Tibial nerve (tissue), 4 donors: ENCODE measurements around the gene BCAS3. TPM values are rescaled to one million over a fixed set of nuclear protein-coding genes. Genes with fewer than 3 reads are reported as not detected.
A peak's percentile ranks its signal among the peaks of the same experiment; 100 is the strongest.
"Not testable (repeated sequence)": the region's sequence is repeated elsewhere in the genome, so short reads cannot be mapped to it uniquely, and the experiment has no call there.

Source experiments
- DNase-seq, 2 donors: peaks; one replicate each; pipeline ENCODE4 v3.0.0-alpha.2; 2019; ENCODE audit warnings: low spot score in 2 of 2
- H3K27ac ChIP-seq, 4 donors: fragments of 200-600 bp; sonication (generic) in 3 of 4; one replicate each; pipeline ENCODE4 v1.5.1; 2017 to 2019; ENCODE audit warnings: mild to moderate bottlenecking in 1 of 4
- H3K27me3 ChIP-seq, 2 donors: fragments of 200-600 bp; sonication (generic) in 1 of 2; one replicate each; pipeline versions ENCODE4 v1.5.1 to v1.6.0; 2017 to 2019
- H3K36me3 ChIP-seq, 3 donors: fragments of 200-600 bp; sonication (generic); one replicate each; pipeline ENCODE4 v1.5.1; 2018 to 2019
- H3K4me1 ChIP-seq, 4 donors: fragments of 200-600 bp; sonication (generic) in 3 of 4; one replicate each; pipeline ENCODE4 v1.5.1; 2017 to 2019
- H3K4me3 ChIP-seq, 4 donors: fragments of 200-600 bp; sonication (generic) in 3 of 4; one replicate each; pipeline ENCODE4 v1.5.1; 2017 to 2019; ENCODE audit warnings: mild to moderate bottlenecking in 1 of 4, moderate library complexity in 1 of 4
- H3K9me3 ChIP-seq, 4 donors: fragments of 200-600 bp; sonication (generic) in 3 of 4; one replicate each; pipeline ENCODE4 v1.5.1; 2017 to 2019
- EP300 ChIP-seq, 2 donors: sonication (generic); formaldehyde crosslinking; IDR thresholded peaks; one replicate each; pipeline ENCODE4 v1.6.1; 2017; ENCODE audit warnings: antibody characterized with exemption in 2 of 2, mild to moderate bottlenecking in 1 of 2
- POLR2A ChIP-seq, 2 donors: fragments of 450-650 bp; IDR thresholded peaks; one replicate each; pipeline ENCODE4 v1.6.1; 2017; ENCODE audit warnings: antibody characterized with exemption in 2 of 2, mild to moderate bottlenecking in 2 of 2, moderate library complexity in 2 of 2
- WGBS, 2 donors: methylation state at CpG; one replicate each; pipeline ENCODE4 v1.1.5; 2018; 5-methylcytosine and 5-hydroxymethylcytosine counted together
- total RNA-seq, 4 donors: library from RNA; depleted of rRNA; stranded (reverse); fragments of >200 nt; gene quantifications; one replicate each; pipeline ENCODE4 v1.1.0, GENCODE V29; 2016
- TF ChIP-seq, protein P1 (sequence below), 5 experiments: fragments of 200-600 bp in 3 of 5; fragments of 450-650 bp in 2 of 5; sonication (generic) in 3 of 5; IDR thresholded peaks; one replicate each; pipeline ENCODE4 v1.5.1; 2016 to 2019; ENCODE audit warnings: antibody characterized with exemption in 5 of 5, mild to moderate bottlenecking in 3 of 5, moderate library complexity in 2 of 5

Gene BCAS3
- total RNA-seq, 4 donors from 2014 or later: 26.4 to 48.1 (median 44.8) TPM

DNA sequence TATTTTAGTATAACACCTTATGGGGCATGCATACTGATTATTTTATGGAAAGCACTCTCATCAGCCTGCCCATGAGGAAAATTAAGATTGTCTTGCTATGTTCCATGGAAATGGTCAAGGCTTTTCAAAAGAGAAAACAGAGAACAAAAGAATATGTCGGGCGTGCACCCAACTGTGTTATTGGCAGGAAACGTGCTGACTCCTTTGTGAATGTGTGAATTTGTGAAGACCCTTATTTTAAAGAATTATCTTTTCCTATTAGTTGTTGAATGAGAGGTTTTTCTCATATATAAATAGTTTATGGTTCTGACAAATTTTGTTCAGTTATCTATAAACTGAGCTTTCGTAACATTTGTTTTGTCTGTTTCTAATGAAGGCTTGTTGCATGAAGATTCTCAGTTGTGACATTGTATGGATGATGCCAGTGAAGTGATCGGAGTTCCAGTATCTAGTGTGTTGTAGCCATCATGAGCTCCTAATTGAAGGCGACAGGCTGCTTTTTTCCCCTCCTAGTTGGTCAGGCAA, 180.0 kb downstream of the BCAS3 start:
- Histone ChIP-seq H3K4me3 (no peak overlapping the region), H3K27ac (no peak overlapping the region), H3K27me3 (no peaks in the 10 kb centered on the region), H3K9me3 (peaks cover 0 to 4% (median 0%) of the 10 kb centered on the region in 4 donors), H3K4me1 (peaks cover 0 to 6% (median 0%) of the 10 kb centered on the region in 4 donors), H3K36me3 (no peaks in the 10 kb centered on the region)
- TF ChIP-seq EP300 (IDR thresholded peaks at IDR 0.05) (no peak), POLR2A (IDR thresholded peaks at IDR 0.05) (no peak)
- TF ChIP-seq, protein P1, sequence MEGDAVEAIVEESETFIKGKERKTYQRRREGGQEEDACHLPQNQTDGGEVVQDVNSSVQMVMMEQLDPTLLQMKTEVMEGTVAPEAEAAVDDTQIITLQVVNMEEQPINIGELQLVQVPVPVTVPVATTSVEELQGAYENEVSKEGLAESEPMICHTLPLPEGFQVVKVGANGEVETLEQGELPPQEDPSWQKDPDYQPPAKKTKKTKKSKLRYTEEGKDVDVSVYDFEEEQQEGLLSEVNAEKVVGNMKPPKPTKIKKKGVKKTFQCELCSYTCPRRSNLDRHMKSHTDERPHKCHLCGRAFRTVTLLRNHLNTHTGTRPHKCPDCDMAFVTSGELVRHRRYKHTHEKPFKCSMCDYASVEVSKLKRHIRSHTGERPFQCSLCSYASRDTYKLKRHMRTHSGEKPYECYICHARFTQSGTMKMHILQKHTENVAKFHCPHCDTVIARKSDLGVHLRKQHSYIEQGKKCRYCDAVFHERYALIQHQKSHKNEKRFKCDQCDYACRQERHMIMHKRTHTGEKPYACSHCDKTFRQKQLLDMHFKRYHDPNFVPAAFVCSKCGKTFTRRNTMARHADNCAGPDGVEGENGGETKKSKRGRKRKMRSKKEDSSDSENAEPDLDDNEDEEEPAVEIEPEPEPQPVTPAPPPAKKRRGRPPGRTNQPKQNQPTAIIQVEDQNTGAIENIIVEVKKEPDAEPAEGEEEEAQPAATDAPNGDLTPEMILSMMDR (IDR thresholded peaks at IDR 0.05): no peak
- WGBS, 2 donors: 54 to 59% methylated on average over 6 of the region's 6 CpGs
- no peak for DNase-seq

DNA sequence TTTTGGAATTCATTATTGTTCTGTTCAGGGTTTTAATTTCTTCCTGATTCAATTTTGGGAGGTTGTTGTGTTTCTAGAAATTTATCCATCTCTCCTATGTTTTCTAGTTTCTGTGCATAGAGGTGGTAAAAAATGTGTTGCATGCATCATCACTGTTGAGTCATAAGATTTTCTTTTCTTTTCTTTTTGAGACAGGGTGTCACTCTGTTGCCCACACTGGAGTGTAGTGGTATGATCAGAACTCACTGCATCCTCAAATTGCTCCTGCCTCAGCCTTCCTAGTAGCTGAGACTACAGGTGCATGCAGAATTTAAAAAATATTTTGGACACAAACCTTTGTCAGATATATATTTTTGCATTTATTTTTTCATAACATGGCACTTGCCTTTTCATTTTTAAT, 184.8 kb downstream of the BCAS3 start:
- DNase-seq: no peak
- peaks cover 0 to under 1% (median 0%) of the 10 kb centered on the region in 4 donors for H3K4me1 ChIP-seq
- no peak overlapping the region for H3K4me3 ChIP-seq
- H3K27me3 ChIP-seq: no peaks in the 10 kb centered on the region
- H3K36me3 ChIP-seq: no peaks in the 10 kb centered on the region
- TF ChIP-seq POLR2A (IDR thresholded peaks at IDR 0.05) (no peak), EP300 (IDR thresholded peaks at IDR 0.05) (no peak)
- TF ChIP-seq, protein P1 (IDR thresholded peaks at IDR 0.05): no peak
- no peak overlapping the region for H3K27ac ChIP-seq
- peaks cover 0 to 4% (median 0%) of the 10 kb centered on the region in 4 donors for H3K9me3 ChIP-seq

DNA sequence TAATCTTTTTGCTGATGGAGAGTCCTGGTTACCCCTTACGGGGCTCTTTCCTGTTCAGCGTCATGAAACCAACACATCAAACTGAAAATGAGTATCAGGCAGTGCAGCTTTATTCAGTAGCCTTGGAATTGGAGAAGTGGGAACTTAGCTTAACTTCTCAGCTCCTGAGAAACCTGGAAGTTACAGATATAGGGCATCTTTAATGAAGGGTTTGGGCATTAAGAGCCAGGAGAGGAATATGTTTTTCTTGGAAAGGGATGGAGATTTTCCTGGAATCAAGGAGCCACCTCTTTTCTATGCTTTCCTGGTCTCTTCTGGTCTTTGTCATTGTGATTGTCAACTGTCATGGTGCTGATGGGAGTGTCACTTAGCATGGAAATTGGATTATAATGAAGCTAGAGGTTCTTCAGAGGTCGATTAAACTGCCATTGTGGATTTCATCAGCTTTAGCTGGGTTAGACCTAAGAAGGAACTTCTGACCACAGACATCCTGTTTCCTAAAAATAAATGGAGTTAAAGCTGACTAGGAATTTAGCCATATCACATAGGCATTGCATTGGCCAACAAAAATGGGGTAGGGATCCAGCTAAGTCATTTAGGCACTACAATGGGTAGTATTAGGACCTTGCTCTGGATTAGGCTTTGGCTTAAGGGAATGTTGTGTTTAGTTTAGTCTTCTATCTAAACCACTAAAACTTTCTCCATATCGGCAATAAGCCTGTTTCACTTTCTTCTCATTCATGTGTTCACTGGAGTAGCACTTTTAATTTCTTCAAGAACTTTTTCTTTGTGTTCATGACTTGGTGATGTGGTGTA, 186.4 kb downstream of the BCAS3 start:
- Histone ChIP-seq H3K27ac (no peak overlapping the region), H3K4me3 (no peak overlapping the region), H3K36me3 (no peaks in the 10 kb centered on the region), H3K27me3 (no peaks in the 10 kb centered on the region), H3K9me3 (peaks cover 0 to 4% (median 0%) of the 10 kb centered on the region in 4 donors), H3K4me1 (no peaks in the 10 kb centered on the region)
- WGBS, 2 donors: 73 to 78% methylated on average over 4 of the region's 4 CpGs
- DNase-seq: no peak
- TF ChIP-seq POLR2A (IDR thresholded peaks at IDR 0.05) (no peak), EP300 (IDR thresholded peaks at IDR 0.05) (no peak)
- TF ChIP-seq, protein P1 (IDR thresholded peaks at IDR 0.05): no peak

DNA sequence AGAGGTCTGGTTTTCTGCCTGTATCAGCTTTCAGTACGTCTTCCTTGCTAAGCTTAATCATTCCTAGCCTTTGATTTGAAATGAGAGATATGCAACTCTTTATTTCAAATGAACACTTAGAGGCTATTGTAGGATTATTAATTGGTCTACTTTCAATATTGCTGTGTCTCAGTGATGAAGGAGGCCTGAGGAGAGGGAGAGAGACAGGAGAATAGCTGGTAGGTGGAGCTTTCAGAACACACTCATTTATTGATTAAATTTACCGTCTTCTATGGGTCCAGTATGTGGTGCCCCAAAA, 187.0 kb downstream of the BCAS3 start:
- WGBS, 2 donors: 78 to 84% methylated on average over 2 of the region's 2 CpGs
- Histone ChIP-seq H3K36me3 (no peaks in the 10 kb centered on the region), H3K9me3 (peaks cover 0 to 4% (median 0%) of the 10 kb centered on the region in 4 donors), H3K27me3 (no peaks in the 10 kb centered on the region), H3K4me3 (no peak overlapping the region), H3K4me1 (no peaks in the 10 kb centered on the region), H3K27ac (no peak overlapping the region)
- TF ChIP-seq EP300 (IDR thresholded peaks at IDR 0.05): no peak
- TF ChIP-seq, protein P1 (IDR thresholded peaks at IDR 0.05): no peak
- no peak for TF ChIP-seq POLR2A (IDR thresholded peaks at IDR 0.05)
- no peak for DNase-seq

DNA sequence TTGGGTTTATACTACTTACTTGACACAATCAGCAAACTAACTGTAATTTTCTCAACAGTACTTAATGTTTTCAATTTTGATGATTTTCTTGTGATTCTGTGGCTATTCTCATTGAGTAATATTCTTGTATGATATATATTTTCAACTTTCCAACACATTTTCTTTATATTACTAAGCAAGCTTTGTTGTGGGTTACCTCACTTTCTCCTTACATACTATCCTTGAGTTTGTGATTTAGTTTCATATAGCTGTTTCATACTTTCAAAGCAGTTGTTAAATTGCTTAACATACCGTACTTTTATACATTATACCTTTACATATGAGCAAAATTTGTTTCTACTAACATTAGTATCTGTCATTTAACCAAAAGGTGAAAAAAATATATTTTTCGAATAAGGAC, 197.1 kb downstream of the BCAS3 start:
- Histone ChIP-seq H3K27me3 (no peaks in the 10 kb centered on the region), H3K4me3 (no peak overlapping the region), H3K9me3 (no peaks in the 10 kb centered on the region), H3K4me1 (no peaks in the 10 kb centered on the region), H3K27ac (no peak overlapping the region), H3K36me3 (peaks cover 0 to 5% (median 0%) of the 10 kb centered on the region in 3 donors)
- DNase-seq: no peak
- WGBS, 2 donors: 95 to 97% methylated on average over 2 of the region's 2 CpGs
- TF ChIP-seq, protein P1 (IDR thresholded peaks at IDR 0.05): no peak
- TF ChIP-seq POLR2A (IDR thresholded peaks at IDR 0.05): no peak
- TF ChIP-seq EP300 (IDR thresholded peaks at IDR 0.05): no peak

DNA sequence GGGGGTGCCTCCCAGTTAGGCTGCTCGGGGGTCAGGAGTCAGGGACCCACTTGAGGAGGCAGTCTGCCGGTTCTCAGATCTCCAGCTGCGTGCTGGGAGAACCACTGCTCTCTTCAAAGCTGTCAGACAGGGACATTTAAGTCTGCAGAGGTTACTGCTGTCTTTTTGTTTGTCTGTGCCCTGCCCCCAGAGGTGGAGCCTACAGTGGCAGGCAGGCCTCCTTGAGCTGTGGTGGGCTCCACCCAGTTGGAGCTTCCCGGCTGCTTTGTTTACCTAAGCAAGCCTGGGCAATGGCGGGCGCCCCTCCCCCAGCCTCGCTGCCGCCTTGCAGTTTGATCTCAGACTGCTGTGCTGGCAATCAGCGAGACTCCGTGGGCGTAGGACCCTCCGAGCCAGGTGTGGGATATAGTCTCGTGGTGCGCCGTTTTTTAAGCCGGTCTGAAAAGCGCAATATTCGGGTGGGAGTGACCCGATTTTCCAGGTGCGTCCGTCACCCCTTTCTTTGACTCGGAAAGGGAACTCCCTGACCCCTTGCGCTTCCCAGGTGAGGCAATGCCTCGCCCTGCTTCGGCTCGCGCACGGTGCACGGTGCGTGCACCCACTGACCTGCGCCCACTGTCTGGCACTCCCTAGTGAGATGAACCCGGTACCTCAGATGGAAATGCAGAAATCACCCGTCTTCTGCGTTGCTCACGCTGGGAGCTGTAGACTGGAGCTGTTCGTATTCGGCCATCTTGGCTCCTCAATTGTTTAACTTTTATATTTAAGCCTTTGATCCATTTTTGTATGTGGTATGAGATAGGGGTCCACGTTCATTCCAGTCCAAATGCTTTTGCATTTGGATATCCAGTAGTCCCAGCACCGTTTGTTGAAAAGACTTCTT, 209.3 kb downstream of the BCAS3 start:
- H3K4me3 ChIP-seq: peak overlapping the region in 2 of 4 donors; percentile 12 to 15
- H3K27me3 ChIP-seq, H3K27ac ChIP-seq, DNase-seq, H3K36me3 ChIP-seq, H3K9me3 ChIP-seq: not testable (repeated sequence)
- H3K4me1 ChIP-seq: peaks cover 0 to 13% (median 0%) of the 10 kb centered on the region in 4 donors
- WGBS, 2 donors: 76 to 89% methylated on average over 17 to 21 of the region's 39 CpGs
